HG03139 (cell line): ENCODE results near the gene SERTAD2.

Experiments used
- ATAC-seq: cut with Tn5 transposase; IDR thresholded peaks from one replicate; pipeline ENCODE4 v1.9.1; 2021; ENCODE audit not compliant: unreplicated experiment

Gene SERTAD2

DNA sequence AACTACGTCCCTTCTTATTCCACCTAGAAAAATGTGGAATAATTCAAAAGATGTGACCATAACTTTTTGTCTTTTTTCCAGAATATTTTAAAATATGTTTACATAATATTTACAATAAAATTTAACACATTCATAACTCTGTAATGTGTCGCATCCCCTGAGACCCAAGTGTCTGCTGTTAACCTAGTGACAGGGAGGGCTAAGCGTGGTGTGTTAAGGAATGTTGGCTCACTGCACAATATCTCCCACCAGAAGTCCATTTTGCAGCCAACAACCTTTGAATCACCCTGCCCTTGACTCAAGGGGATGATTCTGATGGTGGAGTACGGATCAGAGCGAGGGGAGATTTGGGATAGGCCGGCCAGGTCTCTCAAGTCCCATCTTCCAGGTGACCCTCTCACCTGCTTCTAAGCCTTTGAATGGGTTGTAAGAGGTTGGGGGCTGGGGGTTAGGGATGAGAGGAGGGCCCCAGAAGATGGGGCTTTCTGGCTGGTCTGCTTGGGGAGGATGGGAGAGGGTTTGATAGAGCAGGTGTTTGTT lies 43.3 kb downstream of the SERTAD2 start:
- ATAC-seq: no peak

DNA sequence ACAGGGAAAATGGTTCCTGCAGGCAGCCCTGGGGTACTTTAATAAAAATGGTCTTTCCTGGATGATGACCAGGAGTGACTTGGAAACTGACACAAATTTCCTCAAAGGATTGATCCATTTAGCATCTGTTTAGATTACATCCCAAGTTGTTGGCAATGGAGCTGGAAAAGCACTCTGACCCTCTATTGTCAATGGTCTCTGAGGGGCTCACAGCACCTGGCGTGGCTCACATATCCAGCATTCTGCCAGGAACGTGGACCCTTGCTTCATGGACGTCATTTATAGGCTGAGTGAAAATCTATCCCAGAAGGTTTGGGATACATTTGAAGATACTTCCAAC lies 43.8 kb downstream of the SERTAD2 start:
- no peak for ATAC-seq

- ATAC-seq: peak; percentile 36
Observed at GRCh38 chr2:64609227-64609941, 44.3 kb downstream of the SERTAD2 start.

DNA sequence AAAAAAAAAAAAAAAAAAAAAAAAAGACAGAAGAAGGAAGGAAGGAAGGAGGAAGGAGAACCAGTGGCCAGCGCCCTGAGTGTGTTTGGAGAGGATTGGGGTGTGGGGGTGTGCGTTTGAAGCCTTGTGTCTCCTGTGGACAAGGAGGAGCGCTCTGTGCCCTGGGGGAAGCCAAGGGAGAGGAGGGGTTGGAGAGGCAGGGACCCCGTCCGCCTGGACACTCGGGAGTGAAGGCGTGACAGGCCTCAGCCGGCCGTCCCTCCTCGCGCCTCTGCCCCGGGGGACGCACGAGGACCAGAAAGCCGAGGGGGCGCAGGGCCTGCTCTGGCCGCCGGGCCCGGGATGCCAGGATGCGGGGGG lies 44.9 kb downstream of the SERTAD2 start:
- ATAC-seq: peak; percentile 4

DNA sequence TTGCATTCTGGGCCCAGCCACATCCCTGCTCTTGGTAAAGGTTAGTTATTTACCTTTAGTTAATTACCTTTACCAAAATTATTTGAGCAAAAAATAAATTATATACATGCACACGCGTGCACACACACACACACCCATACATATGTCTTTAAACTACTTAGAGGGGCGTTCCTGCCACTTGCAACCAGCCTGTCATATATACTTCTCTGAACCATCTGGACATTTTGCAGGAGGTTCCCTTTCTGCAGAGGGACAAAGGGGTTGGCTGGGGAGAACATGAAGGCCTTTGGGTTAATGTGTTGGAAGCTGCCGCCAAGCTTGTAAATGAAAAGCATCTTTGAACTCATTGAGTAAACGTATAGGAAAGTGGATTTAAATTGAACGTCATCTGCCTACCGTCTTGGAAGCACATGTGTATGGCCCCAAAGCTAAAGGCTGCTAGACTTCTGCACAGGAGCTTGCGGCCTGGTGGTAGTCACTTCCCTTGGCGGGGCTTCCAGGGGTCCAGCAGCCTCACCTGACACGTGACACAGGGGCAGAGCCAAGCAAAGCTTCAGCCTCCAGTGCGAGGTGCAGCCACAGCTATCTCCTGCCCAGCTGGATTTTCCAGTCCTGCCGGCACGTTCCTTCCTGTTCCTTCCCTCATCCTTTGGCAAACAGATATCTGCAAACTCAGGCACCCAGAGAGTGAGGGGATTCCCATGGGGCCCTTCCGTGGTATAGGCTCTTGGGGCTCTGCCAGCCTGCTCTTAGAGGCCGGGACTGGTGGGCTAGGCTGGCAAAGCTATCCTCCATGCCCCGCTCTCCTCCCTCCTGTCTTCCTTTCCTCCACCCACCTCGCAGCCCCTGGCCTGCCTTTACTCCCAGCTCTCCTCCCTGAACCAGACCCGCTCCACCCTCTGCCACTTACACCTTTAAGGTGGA lies 46.1 kb downstream of the SERTAD2 start:
- ATAC-seq: no peak

DNA sequence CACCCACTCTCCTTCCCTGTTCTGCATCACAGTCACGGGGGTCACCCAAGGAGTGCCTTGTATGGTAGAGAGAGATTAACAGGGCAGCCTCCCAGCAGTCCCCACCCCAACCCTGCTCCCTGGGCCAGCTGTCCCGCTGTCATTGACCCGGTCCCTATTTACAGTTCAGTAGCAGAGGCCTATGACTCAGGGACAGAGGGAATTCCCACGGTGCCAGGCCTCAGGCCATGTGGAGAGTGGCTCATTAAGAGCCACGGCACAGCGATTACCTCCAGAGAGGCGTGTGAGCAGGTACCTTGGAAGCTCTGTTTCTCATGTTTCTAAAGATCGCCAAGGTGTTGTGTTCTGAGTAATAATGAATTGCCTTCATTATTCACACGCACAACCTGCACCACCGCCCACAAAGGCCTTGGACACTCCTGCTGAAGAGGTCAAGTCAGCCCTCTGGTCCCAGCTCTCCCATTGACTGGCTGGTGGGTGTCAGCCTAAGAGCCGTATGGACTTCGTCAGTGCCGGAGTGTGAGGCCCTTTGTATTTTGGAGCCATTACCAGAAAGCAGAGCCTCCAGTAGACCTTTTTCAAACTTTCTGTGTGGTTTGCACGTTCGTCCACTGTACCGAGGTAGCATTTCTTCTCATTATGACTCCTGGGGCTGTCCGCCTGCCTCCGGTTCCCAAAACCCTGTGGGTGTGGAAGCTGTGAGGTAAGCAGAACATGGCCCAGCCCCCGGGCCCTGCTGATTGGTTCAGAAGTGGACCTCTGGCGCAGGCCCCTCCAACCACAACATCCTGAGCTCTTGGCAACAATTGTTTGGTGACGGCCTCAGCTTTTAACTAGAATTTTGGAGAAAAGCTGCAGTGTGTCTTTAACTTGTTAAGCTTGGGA lies 47.0 kb downstream of the SERTAD2 start:
- ATAC-seq: peak; percentile 77

GRCh38 chr2:64605991-64606478 lies 47.7 kb downstream of the SERTAD2 start:
- ATAC-seq: no peak

- no peak for ATAC-seq
Observed at GRCh38 chr2:64605026-64605471, 48.7 kb downstream of the SERTAD2 start.

DNA sequence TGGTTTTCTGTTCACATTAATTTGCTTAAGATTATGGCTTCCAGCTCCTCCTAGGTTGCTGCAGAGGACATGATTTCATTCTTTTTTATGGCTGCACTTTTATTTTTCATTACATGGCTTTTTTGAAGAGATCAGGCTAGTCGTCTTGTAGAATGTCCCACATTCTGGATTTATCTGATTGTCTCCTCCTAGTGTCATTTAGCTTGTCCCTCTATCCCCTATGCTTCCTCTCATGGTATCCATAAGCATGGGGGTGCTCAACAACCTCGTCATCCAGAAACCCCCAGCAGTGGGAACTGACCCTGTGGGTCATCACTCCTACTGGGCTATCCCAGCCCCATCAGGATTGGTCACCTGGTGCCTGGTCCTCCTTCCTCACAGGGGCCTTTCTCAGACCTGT lies 49.6 kb downstream of the SERTAD2 start:
- no peak for ATAC-seq

DNA sequence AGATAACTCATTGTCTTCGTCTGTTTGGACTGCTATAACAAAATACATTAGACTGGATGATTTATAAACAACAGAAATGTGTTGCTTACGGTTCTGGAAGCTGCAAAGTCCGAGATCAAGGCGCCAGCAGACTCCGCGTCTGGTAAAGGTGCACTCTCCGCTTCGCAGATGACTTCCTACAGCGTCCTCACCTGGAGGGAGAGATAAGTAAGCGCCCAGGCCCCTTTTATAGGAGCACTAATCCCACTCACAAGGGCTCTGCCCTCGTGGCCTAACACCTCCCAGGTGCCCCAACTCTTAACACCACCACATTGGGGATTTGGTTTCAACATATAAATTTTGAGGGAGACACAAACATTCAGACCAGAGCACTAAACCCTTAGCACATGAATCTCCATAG lies 51.3 kb downstream of the SERTAD2 start:
- no peak for ATAC-seq

DNA sequence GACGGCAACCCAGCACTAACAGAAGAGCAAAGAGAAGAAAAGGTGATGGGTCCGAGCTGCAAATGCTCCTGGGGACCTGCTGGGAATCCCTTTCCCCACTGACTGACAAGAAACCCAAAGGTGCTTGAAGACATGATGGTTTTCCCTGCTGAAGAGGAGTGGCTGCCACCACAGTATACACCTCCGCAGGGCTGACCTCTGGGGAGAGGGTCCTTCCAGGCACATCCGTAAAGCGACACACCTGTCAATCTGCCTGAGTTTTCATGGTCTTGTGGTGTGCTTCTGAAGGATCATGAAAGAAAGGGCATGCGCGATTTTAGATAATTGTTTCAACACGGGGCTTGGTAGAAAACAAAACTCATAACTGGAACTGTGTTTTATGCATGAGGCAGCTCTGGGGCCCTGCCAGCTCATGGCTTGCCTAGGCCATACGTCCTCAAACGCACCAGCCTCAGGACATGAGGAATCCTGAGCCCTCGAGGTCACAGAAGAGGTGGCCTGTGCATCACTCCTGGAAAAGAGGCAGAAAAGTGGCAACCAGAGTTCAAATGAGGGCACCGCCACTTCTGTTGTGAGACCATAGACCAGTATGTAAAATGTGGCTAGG lies 51.8 kb downstream of the SERTAD2 start:
- no peak for ATAC-seq

DNA sequence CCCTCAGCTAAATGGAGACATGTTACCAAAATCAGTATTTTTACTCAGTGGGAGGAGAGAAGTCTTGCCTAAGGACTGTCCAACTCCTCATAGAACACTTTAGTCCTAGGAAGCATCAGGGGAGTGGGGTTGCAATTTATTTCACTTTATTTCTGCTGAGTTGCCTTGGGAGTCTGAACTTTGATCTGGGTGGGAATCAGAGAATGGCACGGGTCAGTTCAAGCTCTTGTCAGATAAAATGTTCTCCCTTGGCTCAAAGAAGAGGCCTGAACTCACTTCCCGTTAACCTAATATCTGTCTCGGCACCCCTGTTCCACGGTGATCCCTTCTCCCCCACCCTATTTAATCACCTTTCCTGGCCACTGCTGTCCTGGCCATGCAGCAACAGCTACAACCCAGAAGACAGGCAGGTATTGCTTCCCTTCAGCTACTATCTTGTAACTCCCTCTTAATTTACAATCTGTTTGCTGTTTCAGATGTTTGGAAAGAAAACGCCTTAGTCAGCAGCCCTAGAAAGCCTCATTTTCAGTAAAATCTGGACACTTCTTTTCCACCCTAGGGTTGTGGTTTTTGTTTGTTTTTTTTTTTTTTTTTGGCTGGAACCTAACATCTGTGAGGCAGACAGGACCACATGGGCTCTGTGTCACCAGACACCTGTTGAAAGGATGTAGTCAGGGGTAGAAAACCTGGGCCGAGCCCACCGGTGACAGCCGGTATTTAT lies 52.5 kb downstream of the SERTAD2 start:
- no peak for ATAC-seq

DNA sequence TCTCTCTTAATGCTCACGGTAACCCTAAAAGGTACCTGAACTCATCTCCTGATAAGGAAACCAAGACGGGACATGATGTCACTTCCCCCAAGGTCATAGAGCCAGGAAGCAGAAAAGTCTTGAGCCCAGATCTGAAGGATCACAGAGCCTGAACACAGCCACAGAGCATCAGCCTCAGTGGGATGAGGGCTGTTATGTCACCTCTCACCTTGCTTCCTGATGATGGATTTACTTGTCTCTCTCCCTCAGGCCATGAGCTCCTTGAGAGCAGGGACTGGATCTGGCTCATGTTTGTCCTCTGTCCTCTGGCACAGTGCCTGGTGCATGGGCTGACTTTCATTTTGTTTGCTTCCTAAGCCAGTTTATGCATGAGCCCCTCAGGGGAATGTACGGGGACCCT lies 54.2 kb downstream of the SERTAD2 start:
- no peak for ATAC-seq

DNA sequence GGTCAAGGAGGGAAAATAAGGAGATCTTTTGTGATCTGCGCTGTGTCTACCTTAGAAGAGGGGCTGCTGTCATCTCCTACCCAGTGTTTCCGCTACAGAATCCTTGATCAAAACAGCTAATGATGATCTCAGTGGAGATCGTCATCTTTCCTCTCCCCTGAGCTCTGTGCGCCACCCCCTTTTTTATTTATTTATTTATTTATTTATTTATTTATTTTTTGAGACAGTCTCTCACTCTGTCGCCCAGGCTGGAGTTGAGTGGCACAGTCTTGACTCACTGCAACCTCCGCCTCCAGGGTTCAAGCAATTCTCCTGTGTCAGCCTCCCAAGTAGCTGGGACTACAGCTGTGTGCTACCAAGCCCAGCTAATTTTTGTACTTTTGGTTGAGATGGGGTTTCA lies 55.5 kb downstream of the SERTAD2 start:
- ATAC-seq: no peak

GRCh38 chr2:64595397-64596176 lies 58.1 kb downstream of the SERTAD2 start:
- no peak for ATAC-seq

GRCh38 chr2:64594226-64594989 lies 59.3 kb downstream of the SERTAD2 start:
- no peak for ATAC-seq

DNA sequence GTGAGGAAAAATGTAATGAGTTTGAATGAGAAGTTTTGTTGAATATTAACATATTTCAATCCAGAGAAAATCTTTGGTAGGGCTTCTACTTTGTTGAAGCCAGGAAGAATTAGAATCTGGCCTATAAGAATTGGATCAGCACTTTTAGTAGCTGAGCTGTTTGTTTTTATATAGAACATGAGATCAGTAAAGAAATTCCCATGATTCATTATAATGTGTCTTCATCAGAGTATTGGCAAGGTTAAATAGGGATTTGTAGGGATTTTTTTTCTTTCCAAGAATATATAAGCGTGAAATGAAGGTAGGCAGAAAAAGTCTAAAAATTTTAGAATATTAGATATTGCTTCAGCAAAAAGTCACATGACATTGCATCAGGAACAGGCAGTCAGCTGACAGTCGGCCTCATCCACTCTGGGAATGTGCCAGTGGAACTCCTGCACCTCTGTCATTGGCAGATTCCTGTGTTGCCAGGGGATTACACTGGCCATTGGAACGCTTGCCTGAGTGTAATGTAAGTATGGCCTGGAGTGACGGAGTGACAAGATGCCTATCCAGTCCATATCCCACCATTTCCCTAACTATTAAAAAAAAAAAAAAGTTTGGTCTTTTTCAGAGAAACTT lies 60.6 kb downstream of the SERTAD2 start:
- ATAC-seq: no peak

- ATAC-seq: no peak
Observed at GRCh38 chr2:64591188-64591587, 62.5 kb downstream of the SERTAD2 start.
